ENCODE data around the gene KRT85. TPM values are rescaled to one million over a fixed set of nuclear protein-coding genes. Genes with fewer than 3 reads are reported as not detected.
"Not testable (repeated sequence)": the region's sequence is repeated elsewhere in the genome, so short reads cannot be mapped to it uniquely, and the experiment has no call there.

KRT85 gene
- polyA plus RNA-seq, 3 donors from 2014 or later = not detected

- peaks cover 3 to 22% (median 20%) of the 10 kb centered on the region in 3 donors for H3K27me3 Mint-ChIP-seq (ENCODE audit: low read depth in 3 of 3)
- H3K4me1 Mint-ChIP-seq = peaks cover 10 to 12% of the 10 kb centered on the region in 2 donors
- H3K27ac Mint-ChIP-seq = no peak overlapping the region
- no peak overlapping the region for H3K4me3 Mint-ChIP-seq
- H3K9me3 Mint-ChIP-seq = peaks cover 0 to 2% (median 0%) of the 10 kb centered on the region in 6 donors
- no peak for DNase-seq
- no peaks in the 10 kb centered on the region for H3K36me3 Mint-ChIP-seq
These were observed 20.7 kb downstream of the KRT85 start for GRCh38 chr12:52346593-52346992.

GRCh38 chr12:52345041-52345440 lies 22.2 kb downstream of the KRT85 start:
- H3K36me3 Mint-ChIP-seq, H3K27ac Mint-ChIP-seq, DNase-seq, H3K4me3 Mint-ChIP-seq, H3K9me3 Mint-ChIP-seq, H3K4me1 Mint-ChIP-seq: not testable (repeated sequence)
- H3K27me3 Mint-ChIP-seq (ENCODE audit: low read depth in 3 of 3) = peaks cover 3 to 21% (median 19%) of the 10 kb centered on the region in 3 donors

- Mint-ChIP-seq H3K27me3 (ENCODE audit: low read depth in 3 of 3) (peaks cover 5 to 21% (median 16%) of the 10 kb centered on the region in 3 donors), H3K4me3 (no peak overlapping the region), H3K9me3 (peaks cover 0 to 2% (median 0%) of the 10 kb centered on the region in 6 donors), H3K36me3 (no peaks in the 10 kb centered on the region), H3K27ac (no peak overlapping the region), H3K4me1 (no peaks in the 10 kb centered on the region)
- no peak for DNase-seq
These were observed 23.2 kb downstream of the KRT85 start for GRCh38 chr12:52344111-52344510.

- Mint-ChIP-seq H3K9me3 (peaks cover 0 to 2% (median 0%) of the 10 kb centered on the region in 6 donors), H3K4me1 (no peaks in the 10 kb centered on the region), H3K27me3 (ENCODE audit: low read depth in 3 of 3) (peaks cover 5 to 21% (median 13%) of the 10 kb centered on the region in 3 donors), H3K27ac (no peak overlapping the region), H3K36me3 (no peaks in the 10 kb centered on the region), H3K4me3 (no peak overlapping the region)
- DNase-seq = no peak
These were observed 23.7 kb downstream of the KRT85 start for GRCh38 chr12:52343550-52343949.

- H3K9me3 Mint-ChIP-seq = peaks cover 0 to 2% (median 0%) of the 10 kb centered on the region in 6 donors
- H3K27me3 Mint-ChIP-seq (ENCODE audit: low read depth in 3 of 3) = peaks cover 5 to 20% (median 13%) of the 10 kb centered on the region in 3 donors
- no peaks in the 10 kb centered on the region for H3K4me1 Mint-ChIP-seq
- no peak for DNase-seq
- H3K27ac Mint-ChIP-seq = no peak overlapping the region
- no peak overlapping the region for H3K4me3 Mint-ChIP-seq
- no peaks in the 10 kb centered on the region for H3K36me3 Mint-ChIP-seq
These were observed 24.3 kb downstream of the KRT85 start for GRCh38 chr12:52342781-52343490.

- H3K27me3 Mint-ChIP-seq (ENCODE audit: low read depth in 3 of 3) = peaks cover 5 to 18% (median 10%) of the 10 kb centered on the region in 3 donors
These were observed 26.2 kb downstream of the KRT85 start for GRCh38 chr12:52341066-52341580.

GRCh38 chr12:52338241-52338960 lies 28.9 kb downstream of the KRT85 start:
- Mint-ChIP-seq H3K9me3 (peaks cover 0 to 6% (median 0%) of the 10 kb centered on the region in 6 donors), H3K36me3 (peaks cover 0 to 4% (median 0%) of the 10 kb centered on the region in 3 donors), H3K4me3 (no peak overlapping the region), H3K27me3 (ENCODE audit: low read depth in 3 of 3) (peaks cover 2 to 13% (median 4%) of the 10 kb centered on the region in 3 donors), H3K4me1 (no peaks in the 10 kb centered on the region), H3K27ac (no peak overlapping the region)
- no peak for DNase-seq

More at GRCh38 chr12:52341066-52341580, 26.2 kb downstream of the KRT85 start:
- Mint-ChIP-seq H3K27ac (no peak overlapping the region), H3K4me1 (no peaks in the 10 kb centered on the region), H3K4me3 (no peak overlapping the region), H3K9me3 (peaks cover 0 to 6% (median 0%) of the 10 kb centered on the region in 6 donors), H3K36me3 (peaks cover 0 to 4% (median 0%) of the 10 kb centered on the region in 3 donors)
- DNase-seq = no peak

GRCh38 chr12:52337054-52337453 lies 30.2 kb downstream of the KRT85 start:
- H3K4me1 Mint-ChIP-seq = no peaks in the 10 kb centered on the region
- no peak overlapping the region for H3K27ac Mint-ChIP-seq
- H3K4me3 Mint-ChIP-seq = no peak overlapping the region
- H3K27me3 Mint-ChIP-seq (ENCODE audit: low read depth in 3 of 3) = peaks cover 4 to 9% (median 4%) of the 10 kb centered on the region in 3 donors
- peaks cover 0 to 4% (median 2%) of the 10 kb centered on the region in 3 donors for H3K36me3 Mint-ChIP-seq
- DNase-seq = no peak
- H3K9me3 Mint-ChIP-seq = peaks cover 0 to 4% (median 0%) of the 10 kb centered on the region in 6 donors

GRCh38 chr12:52336641-52337040 lies 30.6 kb downstream of the KRT85 start:
- H3K27me3 Mint-ChIP-seq (ENCODE audit: low read depth in 3 of 3) = peaks cover 4 to 6% (median 5%) of the 10 kb centered on the region in 3 donors
- DNase-seq = no peak
- no peaks in the 10 kb centered on the region for H3K4me1 Mint-ChIP-seq
- H3K27ac Mint-ChIP-seq = no peak overlapping the region
- H3K9me3 Mint-ChIP-seq = peaks cover 0 to 4% (median 0%) of the 10 kb centered on the region in 6 donors
- H3K36me3 Mint-ChIP-seq = peaks cover 0 to 6% (median 4%) of the 10 kb centered on the region in 3 donors
- no peak overlapping the region for H3K4me3 Mint-ChIP-seq

GRCh38 chr12:52335598-52336262 lies 31.6 kb downstream of the KRT85 start:
- Mint-ChIP-seq H3K4me1 (no peaks in the 10 kb centered on the region), H3K27me3 (ENCODE audit: low read depth in 3 of 3) (peaks cover 4 to 6% (median 4%) of the 10 kb centered on the region in 3 donors), H3K4me3 (no peak overlapping the region), H3K36me3 (peaks cover 0 to 6% (median 4%) of the 10 kb centered on the region in 3 donors), H3K27ac (no peak overlapping the region), H3K9me3 (peaks cover 0 to 4% (median 0%) of the 10 kb centered on the region in 6 donors)
- DNase-seq = no peak

GRCh38 chr12:52334185-52334584 lies 33.1 kb downstream of the KRT85 start:
- Mint-ChIP-seq H3K27ac (no peak overlapping the region), H3K27me3 (ENCODE audit: low read depth in 3 of 3) (peaks cover 3 to 6% (median 4%) of the 10 kb centered on the region in 3 donors), H3K4me1 (no peaks in the 10 kb centered on the region), H3K36me3 (peaks cover 0 to 6% (median 4%) of the 10 kb centered on the region in 3 donors), H3K9me3 (peaks cover 0 to 4% (median 0%) of the 10 kb centered on the region in 6 donors), H3K4me3 (no peak overlapping the region)
- DNase-seq = no peak

- Mint-ChIP-seq H3K27ac (no peak overlapping the region), H3K27me3 (ENCODE audit: low read depth in 3 of 3) (peaks cover 3 to 4% (median 4%) of the 10 kb centered on the region in 3 donors), H3K4me1 (no peaks in the 10 kb centered on the region), H3K9me3 (peaks cover 0 to 4% (median 0%) of the 10 kb centered on the region in 6 donors), H3K4me3 (no peak overlapping the region), H3K36me3 (peaks cover 0 to 6% (median 4%) of the 10 kb centered on the region in 3 donors)
- DNase-seq = no peak
These were observed 34.0 kb downstream of the KRT85 start for GRCh38 chr12:52333321-52333720.

- H3K27ac Mint-ChIP-seq = no peak overlapping the region
- H3K36me3 Mint-ChIP-seq = peaks cover 0 to 6% (median 4%) of the 10 kb centered on the region in 3 donors
- H3K27me3 Mint-ChIP-seq (ENCODE audit: low read depth in 3 of 3) = peaks cover 4 to 6% (median 4%) of the 10 kb centered on the region in 3 donors
- H3K4me3 Mint-ChIP-seq = no peak overlapping the region
- DNase-seq = no peak
- peaks cover 0 to 4% (median 0%) of the 10 kb centered on the region in 6 donors for H3K9me3 Mint-ChIP-seq
- H3K4me1 Mint-ChIP-seq = peaks cover 1 to 4% of the 10 kb centered on the region in 2 donors
These were observed 34.9 kb downstream of the KRT85 start for GRCh38 chr12:52332381-52332780.
